ENCODE data around the gene PCOLCE2. TPM values are rescaled to one million over a fixed set of nuclear protein-coding genes. Genes with fewer than 3 reads are reported as not detected.

The PCOLCE2 gene
- total and polyA plus RNA-seq, 2 experiments from 2014 or later, result 45.4 to 46.4 TPM

DNA sequence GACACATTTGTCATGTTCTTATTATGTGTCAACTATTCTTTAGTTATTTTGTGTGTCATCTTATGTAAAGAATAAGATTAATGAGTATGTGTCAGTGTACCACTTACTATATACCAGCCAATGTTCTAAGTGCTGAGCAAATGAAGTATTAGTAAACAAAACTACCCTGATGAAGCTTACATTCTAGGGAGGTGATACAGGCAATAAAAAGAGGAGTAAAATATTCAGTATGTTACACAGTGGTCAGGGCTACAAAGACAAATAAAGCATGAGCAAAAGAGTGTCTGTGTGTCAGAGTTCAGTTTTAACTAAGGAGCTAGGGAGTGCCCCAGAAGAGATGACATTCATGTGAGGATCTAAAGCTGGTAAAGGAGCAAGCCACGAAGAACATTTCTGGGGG, 86.0 kb downstream of the PCOLCE2 start:
- Histone ChIP-seq H3F3A (ENCODE audit: insufficient read depth) (0 out of 2 replicates have a peak, but pooled peaks cover 5% of the 10 kb centered on the region), H3K4me2 (ENCODE audit: unreplicated experiment) (no peak overlapping the region), H2AFZ (no peak overlapping the region), H3K27me3 (replicated peaks; ENCODE audit: insufficient read depth) (no peaks in the 10 kb centered on the region), H3K27ac (no peak overlapping the region), H3K4me1 (ENCODE audit: insufficient read depth) (peaks cover 2% of the 10 kb centered on the region; the same call in 1 of the 2 replicates), H3K36me3 (ENCODE audit: low read depth) (0 out of 2 replicates have a peak, but pooled peaks cover 9% of the 10 kb centered on the region), H4K20me1 (ENCODE audit: insufficient read depth) (no peaks in the 10 kb centered on the region), H3K9ac (no peak overlapping the region), H3K4me3 (no peak overlapping the region), H3K9me2 (ENCODE audit: insufficient read depth) (no peaks in the 10 kb centered on the region), H3K79me2 (ENCODE audit: insufficient read depth) (no peaks in the 10 kb centered on the region), H3K9me3 (ENCODE audit: low read depth) (no peaks in the 10 kb centered on the region)
- TF ChIP-seq EZH2phosphoT487 (IDR thresholded peaks at IDR 0.05; ENCODE audit: insufficient read depth, low read depth) (no peak), EZH2 (IDR thresholded peaks at IDR 0.05; ENCODE audit: insufficient read depth, poor library complexity, severe bottlenecking) (no peak)
- in situ Hi-C loops (cut with MboI), result no loop called here
- 94 to 100% methylated on average over 1 of the region's 1 CpG for WGBS, 2 experiments (ENCODE audit: low coverage in 1 of 2, low lambda C conversion rate in 2 of 2, missing lambda C conversion rate in 2 of 2)
- DNase-seq, result no peak

DNA sequence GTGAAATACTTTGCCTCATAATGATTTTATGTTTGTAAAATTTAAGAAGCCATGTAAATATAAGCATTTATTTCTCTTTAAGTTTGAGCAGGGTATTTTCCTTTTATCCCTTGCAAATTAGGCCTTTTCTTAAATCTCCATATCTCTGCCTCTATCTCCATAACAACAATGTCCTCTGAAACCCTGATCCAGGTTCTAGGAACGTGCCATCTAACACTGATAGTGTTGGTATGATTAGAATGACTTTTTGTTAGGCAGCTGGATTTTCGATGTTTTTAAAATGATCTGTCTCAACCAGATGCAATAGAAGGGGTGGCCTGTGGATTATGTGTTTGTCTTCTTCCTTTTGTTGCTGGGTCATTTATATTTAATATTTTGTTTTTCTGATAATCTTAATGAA, 87.1 kb downstream of the PCOLCE2 start:
- H3K4me3 ChIP-seq, result no peak overlapping the region
- no peak overlapping the region for H3K9ac ChIP-seq
- 93 to 97% methylated on average over 2 of the region's 2 CpGs for WGBS, 2 experiments (ENCODE audit: low coverage in 1 of 2, low lambda C conversion rate in 2 of 2, missing lambda C conversion rate in 2 of 2)
- H3K27me3 ChIP-seq (replicated peaks; ENCODE audit: insufficient read depth), result no peaks in the 10 kb centered on the region
- no peaks in the 10 kb centered on the region for H3K9me2 ChIP-seq (ENCODE audit: insufficient read depth)
- H2AFZ ChIP-seq, result no peak overlapping the region
- H3K36me3 ChIP-seq (ENCODE audit: low read depth), result 0 out of 2 replicates have a peak, but pooled peaks cover 9% of the 10 kb centered on the region
- in situ Hi-C loops (cut with MboI), result no loop called here
- H3K4me1 ChIP-seq (ENCODE audit: insufficient read depth), result no peaks in the 10 kb centered on the region
- no peaks in the 10 kb centered on the region for H3K79me2 ChIP-seq (ENCODE audit: insufficient read depth)
- DNase-seq, result no peak
- H3K9me3 ChIP-seq (ENCODE audit: low read depth), result no peaks in the 10 kb centered on the region
- no peak overlapping the region for H3K27ac ChIP-seq
- 0 out of 2 replicates have a peak, but pooled peaks cover 5% of the 10 kb centered on the region for H3F3A ChIP-seq (ENCODE audit: insufficient read depth)
- TF ChIP-seq EZH2phosphoT487 (IDR thresholded peaks at IDR 0.05; ENCODE audit: insufficient read depth, low read depth), result no peak
- TF ChIP-seq EZH2 (IDR thresholded peaks at IDR 0.05; ENCODE audit: insufficient read depth, poor library complexity, severe bottlenecking), result no peak
- no peak overlapping the region for H3K4me2 ChIP-seq (ENCODE audit: unreplicated experiment)
- no peaks in the 10 kb centered on the region for H4K20me1 ChIP-seq (ENCODE audit: insufficient read depth)

DNA sequence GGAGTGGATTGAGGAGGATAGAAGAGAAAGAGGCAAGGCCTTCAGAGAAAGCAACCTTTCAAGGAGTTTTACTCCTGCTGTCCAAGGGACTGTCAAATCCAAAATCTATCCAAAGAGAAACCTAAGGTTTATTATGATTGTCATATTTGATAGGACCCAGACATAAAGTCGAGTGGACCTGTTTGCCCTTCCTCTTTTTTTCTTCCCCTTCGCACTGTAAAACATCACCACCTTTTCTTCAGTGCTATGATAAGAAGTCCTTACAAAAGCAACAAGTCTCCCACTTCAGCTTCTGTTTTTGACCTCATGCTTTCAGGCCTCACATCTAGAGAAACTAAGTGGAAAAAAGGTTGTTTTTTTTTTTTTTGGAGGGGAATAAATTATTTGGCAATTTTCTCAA, 92.1 kb downstream of the PCOLCE2 start:
- H3K4me2 ChIP-seq (ENCODE audit: unreplicated experiment), result no peak overlapping the region
- H3K4me3 ChIP-seq, result no peak overlapping the region
- H3K27me3 ChIP-seq (replicated peaks; ENCODE audit: insufficient read depth), result no peaks in the 10 kb centered on the region
- H3K4me1 ChIP-seq (ENCODE audit: insufficient read depth), result no peaks in the 10 kb centered on the region
- H3K27ac ChIP-seq, result no peak overlapping the region
- H3K9me2 ChIP-seq (ENCODE audit: insufficient read depth), result no peaks in the 10 kb centered on the region
- in situ Hi-C loops (cut with MboI), result no loop called here
- no peak overlapping the region for H3K9ac ChIP-seq
- DNase-seq, result no peak
- H3K79me2 ChIP-seq (ENCODE audit: insufficient read depth), result no peaks in the 10 kb centered on the region
- 92 to 100% methylated on average over 2 of the region's 2 CpGs for WGBS, 2 experiments (ENCODE audit: low coverage in 1 of 2, low lambda C conversion rate in 2 of 2, missing lambda C conversion rate in 2 of 2)
- no peak overlapping the region for H2AFZ ChIP-seq
- no peaks in the 10 kb centered on the region for H3K9me3 ChIP-seq (ENCODE audit: low read depth)
- H4K20me1 ChIP-seq (ENCODE audit: insufficient read depth), result no peaks in the 10 kb centered on the region
- H3K36me3 ChIP-seq (ENCODE audit: low read depth), result no peaks in the 10 kb centered on the region
- TF ChIP-seq EZH2phosphoT487 (IDR thresholded peaks at IDR 0.05; ENCODE audit: insufficient read depth, low read depth), result no peak
- H3F3A ChIP-seq (ENCODE audit: insufficient read depth), result no peaks in the 10 kb centered on the region

DNA sequence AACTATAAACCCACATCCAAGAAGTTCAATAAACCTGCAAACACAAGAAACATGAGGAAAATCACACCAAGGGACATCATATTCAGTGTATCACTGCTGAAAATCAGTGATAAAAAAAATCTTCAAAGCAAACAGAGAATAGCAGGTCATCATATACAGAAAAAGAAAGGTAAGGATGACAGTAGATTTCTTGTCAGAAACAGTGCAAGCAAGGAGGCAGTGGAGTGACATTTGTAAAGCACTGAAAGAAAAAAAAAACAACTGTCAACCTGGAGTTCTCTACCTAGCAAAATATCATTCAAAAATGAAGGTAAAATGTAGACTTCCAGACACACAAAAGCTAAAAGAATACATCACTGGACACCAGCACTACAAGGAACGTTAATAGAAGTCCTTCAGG, 93.6 kb downstream of the PCOLCE2 start:
- Histone ChIP-seq H3K79me2 (ENCODE audit: insufficient read depth) (no peaks in the 10 kb centered on the region), H4K20me1 (ENCODE audit: insufficient read depth) (no peaks in the 10 kb centered on the region), H3F3A (ENCODE audit: insufficient read depth) (no peaks in the 10 kb centered on the region), H3K27me3 (replicated peaks; ENCODE audit: insufficient read depth) (no peaks in the 10 kb centered on the region), H3K36me3 (ENCODE audit: low read depth) (no peaks in the 10 kb centered on the region), H2AFZ (no peak overlapping the region), H3K9me3 (ENCODE audit: low read depth) (no peaks in the 10 kb centered on the region), H3K4me3 (no peak overlapping the region), H3K9me2 (ENCODE audit: insufficient read depth) (no peaks in the 10 kb centered on the region), H3K9ac (no peak overlapping the region), H3K4me2 (ENCODE audit: unreplicated experiment) (no peak overlapping the region), H3K4me1 (ENCODE audit: insufficient read depth) (no peaks in the 10 kb centered on the region), H3K27ac (no peak overlapping the region)
- in situ Hi-C loops (cut with MboI), result no loop called here
- DNase-seq, result no peak
- TF ChIP-seq EZH2 (IDR thresholded peaks at IDR 0.05; ENCODE audit: insufficient read depth, poor library complexity, severe bottlenecking) (no peak), EZH2phosphoT487 (IDR thresholded peaks at IDR 0.05; ENCODE audit: insufficient read depth, low read depth) (no peak)
- whole genome bisulfite sequencing, 2 experiments (ENCODE audit: low coverage in 1 of 2, low lambda C conversion rate in 2 of 2, missing lambda C conversion rate in 2 of 2), result 95 to 96% methylated on average over 1 of the region's 1 CpG

DNA sequence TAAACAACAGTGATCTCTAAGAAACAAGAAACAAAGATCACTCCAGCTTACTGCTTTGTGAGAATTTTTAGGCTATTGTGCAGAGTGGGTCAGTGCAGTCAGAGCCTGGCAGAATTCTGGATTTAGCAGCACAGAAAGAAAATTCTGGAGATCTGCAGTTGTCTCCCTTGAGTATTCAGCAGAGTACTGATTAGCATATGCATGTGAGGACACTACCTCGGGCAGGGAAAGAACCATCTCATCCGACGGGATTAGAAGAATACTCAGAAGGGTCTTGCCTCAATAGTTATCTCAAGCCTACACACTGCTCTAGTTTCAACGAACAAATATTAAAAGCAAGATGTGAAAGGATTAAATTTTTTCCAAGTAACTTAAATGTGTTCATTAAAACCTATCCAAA, 94.4 kb downstream of the PCOLCE2 start:
- Histone ChIP-seq H3K9me3 (ENCODE audit: low read depth) (no peaks in the 10 kb centered on the region), H3F3A (ENCODE audit: insufficient read depth) (no peaks in the 10 kb centered on the region), H3K9me2 (ENCODE audit: insufficient read depth) (no peaks in the 10 kb centered on the region), H3K27ac (no peak overlapping the region), H3K4me3 (no peak overlapping the region), H3K4me1 (ENCODE audit: insufficient read depth) (no peaks in the 10 kb centered on the region), H3K4me2 (ENCODE audit: unreplicated experiment) (no peak overlapping the region), H3K36me3 (ENCODE audit: low read depth) (no peaks in the 10 kb centered on the region), H4K20me1 (ENCODE audit: insufficient read depth) (no peaks in the 10 kb centered on the region), H3K9ac (no peak overlapping the region), H3K79me2 (ENCODE audit: insufficient read depth) (no peaks in the 10 kb centered on the region), H2AFZ (no peak overlapping the region), H3K27me3 (replicated peaks; ENCODE audit: insufficient read depth) (no peaks in the 10 kb centered on the region)
- in situ Hi-C loops (cut with MboI), result no loop called here
- no peak for DNase-seq
- no peak for TF ChIP-seq EZH2phosphoT487 (IDR thresholded peaks at IDR 0.05; ENCODE audit: insufficient read depth, low read depth)
- TF ChIP-seq EZH2 (IDR thresholded peaks at IDR 0.05; ENCODE audit: insufficient read depth, poor library complexity, severe bottlenecking), result no peak
- WGBS, 2 experiments (ENCODE audit: low coverage in 1 of 2, low lambda C conversion rate in 2 of 2, missing lambda C conversion rate in 2 of 2), result 84 to 86% methylated on average over 4 of the region's 4 CpGs

Data from GM23248 (cell line).